Left forelimb (tissue), 1 donor: Measurements from ENCODE around the gene DNAH7.
A peak's percentile ranks its signal among the peaks of the same experiment; 100 is the strongest.
"Not testable (repeated sequence)": the region's sequence is repeated elsewhere in the genome, so short reads cannot be mapped to it uniquely, and the experiment has no call there.

Source experiments
- DNase-seq: peaks from one replicate; pipeline ENCODE4 v3.0.0-alpha.2; 2018; ENCODE audit warnings: low spot score

Gene DNAH7

DNA sequence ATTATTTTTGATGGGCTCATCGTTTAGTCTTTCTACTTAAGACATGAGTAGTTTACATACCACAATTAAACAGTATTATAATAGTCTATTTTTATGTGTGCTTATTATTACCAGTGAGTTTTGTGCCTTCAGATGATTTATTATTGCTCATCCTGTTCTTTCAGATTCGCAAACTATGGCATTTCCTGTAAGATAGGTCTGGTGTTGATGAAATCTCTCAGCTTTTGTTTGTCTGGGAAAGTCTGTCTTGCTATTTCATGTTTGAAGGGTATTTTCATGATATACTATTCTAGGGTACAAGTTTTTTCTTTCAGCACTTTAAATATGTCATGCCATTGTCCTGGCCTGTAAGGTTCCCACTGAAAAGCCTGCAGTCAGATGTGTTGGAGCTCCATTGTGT, 101.3 kb downstream of the DNAH7 start:
- no peak for DNase-seq

- no peak for DNase-seq
Observed at GRCh38 chr2:195961873-195962272, 106.8 kb downstream of the DNAH7 start.

GRCh38 chr2:195959341-195959740, 109.3 kb downstream of the DNAH7 start:
- DNase-seq = no peak

- no peak for DNase-seq
Observed at GRCh38 chr2:195956725-195957124, 111.9 kb downstream of the DNAH7 start.

- DNase-seq = no peak
Observed at GRCh38 chr2:195945056-195945455, 123.6 kb downstream of the DNAH7 start.

DNA sequence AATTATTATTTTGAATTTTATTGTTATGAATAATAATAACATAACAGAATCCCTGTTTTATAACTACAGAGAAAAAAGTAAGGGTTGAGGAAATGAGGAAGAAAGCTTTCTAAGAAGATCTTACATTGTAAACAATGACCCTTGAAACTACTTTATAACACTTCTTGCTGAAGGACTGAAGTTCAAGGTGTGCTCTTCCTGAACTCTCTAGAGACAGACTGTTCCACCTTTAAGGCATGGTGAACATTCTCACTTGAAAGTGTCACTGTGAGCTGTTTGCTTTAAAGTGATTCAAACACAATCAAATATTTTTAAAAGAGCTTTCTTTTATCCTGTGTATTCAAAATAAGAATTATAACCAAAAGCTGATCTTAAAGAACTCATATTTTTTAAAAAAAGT, 131.5 kb downstream of the DNAH7 start:
- no peak for DNase-seq

DNA sequence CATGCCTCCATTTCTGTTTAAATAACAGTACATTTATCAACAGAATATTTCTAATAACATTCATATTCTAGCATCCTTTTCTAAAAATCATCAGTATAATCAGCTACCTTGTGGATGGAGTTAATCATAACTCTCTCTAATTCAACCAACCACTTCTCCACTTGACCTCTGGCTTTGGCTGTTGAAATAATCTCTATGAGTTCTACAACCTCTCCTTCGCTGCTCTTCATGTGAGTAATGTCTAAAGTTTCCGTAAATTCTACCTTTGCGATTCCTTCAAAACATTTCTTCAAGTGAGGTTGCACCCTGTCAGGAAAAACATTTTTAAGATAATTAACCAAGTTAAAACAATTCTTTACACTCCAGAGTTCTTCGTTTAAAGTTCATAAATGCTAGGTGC, 134.2 kb downstream of the DNAH7 start:
- DNase-seq = no peak

DNA sequence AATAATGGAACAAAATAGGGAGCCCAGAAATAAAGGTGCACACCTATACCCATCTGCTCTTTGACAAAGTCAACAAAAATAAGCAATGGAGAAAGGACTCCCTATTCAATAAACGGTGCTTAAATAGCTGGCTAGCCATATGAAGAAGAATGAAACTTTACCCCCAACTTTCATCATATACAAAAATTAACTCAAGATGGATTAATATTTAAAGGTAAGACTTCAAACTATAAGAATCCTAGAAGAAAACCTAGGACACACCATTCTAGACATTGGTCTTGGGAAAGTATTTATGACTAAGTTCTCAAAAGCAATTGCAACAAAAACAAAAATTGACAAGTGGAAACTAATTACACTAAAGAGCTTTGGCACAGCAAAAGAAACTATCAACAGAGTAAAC, 139.1 kb downstream of the DNAH7 start:
- DNase-seq = no peak

GRCh38 chr2:195925120-195925519, 143.5 kb downstream of the DNAH7 start:
- DNase-seq = no peak

DNA sequence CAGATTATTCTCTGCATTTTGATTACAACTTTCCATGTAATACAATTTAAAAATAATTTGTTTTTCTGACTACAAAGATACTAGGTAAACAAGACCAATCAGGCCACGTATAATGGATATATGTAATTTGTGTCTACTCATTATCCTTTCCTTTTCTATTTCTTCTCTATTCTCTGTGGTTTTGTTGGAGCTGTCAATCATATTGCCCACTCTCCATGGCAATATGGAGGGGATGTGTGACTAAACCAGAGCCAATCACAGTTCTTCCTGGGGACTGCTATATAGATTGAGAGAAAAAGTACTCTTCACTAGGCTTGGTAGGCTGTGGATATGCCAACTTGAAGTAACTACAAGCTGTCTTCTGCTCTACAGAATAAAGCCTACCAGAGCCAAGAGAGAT, 144.7 kb downstream of the DNAH7 start:
- DNase-seq = no peak

GRCh38 chr2:195917021-195917600, 151.5 kb downstream of the DNAH7 start:
- not testable (repeated sequence) for DNase-seq

DNA sequence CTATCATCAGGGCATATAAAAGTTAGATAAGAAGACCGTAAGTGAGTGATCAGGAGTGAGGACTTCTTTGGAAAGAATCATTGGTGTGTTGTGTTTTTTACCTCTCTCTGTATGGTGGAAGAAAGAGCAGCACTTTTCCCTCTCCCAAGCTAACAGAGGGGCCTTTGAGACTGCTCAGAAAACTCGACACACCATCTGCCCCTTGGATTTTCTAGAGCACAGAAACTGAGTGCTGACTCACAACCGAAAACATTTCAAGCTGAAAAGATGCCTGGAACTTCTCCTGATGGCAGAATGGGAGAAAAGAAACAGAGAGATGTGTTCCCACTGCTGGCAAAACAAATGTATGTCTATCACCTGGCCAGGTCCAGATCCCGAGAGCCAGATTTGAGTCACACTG, 156.6 kb downstream of the DNAH7 start:
- DNase-seq = no peak

GRCh38 chr2:195910570-195910969, 158.1 kb downstream of the DNAH7 start:
- DNase-seq = no peak

- DNase-seq = no peak
Observed at GRCh38 chr2:195909926-195910325, 158.7 kb downstream of the DNAH7 start.

- DNase-seq = no peak
Observed at GRCh38 chr2:195907474-195907873, 161.2 kb downstream of the DNAH7 start.

- DNase-seq = no peak
Observed at GRCh38 chr2:195903956-195904355, 164.7 kb downstream of the DNAH7 start.

GRCh38 chr2:195902857-195903256, 165.8 kb downstream of the DNAH7 start:
- DNase-seq = no peak

- no peak for DNase-seq
Observed at GRCh38 chr2:195899226-195899625, 169.4 kb downstream of the DNAH7 start.

GRCh38 chr2:195898505-195899191, 170.0 kb downstream of the DNAH7 start:
- peak; percentile 87 for DNase-seq

DNA sequence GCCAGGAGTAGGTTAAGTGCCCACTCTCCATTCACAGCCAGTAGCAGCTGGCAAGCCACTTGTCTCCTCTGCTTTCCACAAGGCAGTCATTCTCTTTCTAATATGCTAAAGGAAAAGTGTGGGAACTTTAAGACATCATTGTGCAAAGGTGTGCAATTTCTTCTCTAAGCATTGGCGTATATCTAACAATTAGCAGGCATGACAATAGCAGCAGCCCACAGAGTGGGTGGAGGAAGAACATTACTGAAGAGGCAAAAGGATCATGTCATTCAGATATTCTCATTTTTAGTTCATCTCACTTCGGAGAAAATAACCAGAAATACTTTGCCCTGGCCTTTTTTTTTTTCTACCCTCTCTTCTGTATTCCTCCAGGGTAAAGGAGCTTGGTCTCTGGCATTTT, 177.6 kb downstream of the DNAH7 start:
- no peak for DNase-seq

GRCh38 chr2:195879153-195879552, 189.5 kb downstream of the DNAH7 start:
- no peak for DNase-seq

- DNase-seq = no peak
Observed at GRCh38 chr2:195871326-195871725, 197.3 kb downstream of the DNAH7 start.

GRCh38 chr2:195864316-195864715, 204.3 kb downstream of the DNAH7 start:
- DNase-seq = no peak

DNA sequence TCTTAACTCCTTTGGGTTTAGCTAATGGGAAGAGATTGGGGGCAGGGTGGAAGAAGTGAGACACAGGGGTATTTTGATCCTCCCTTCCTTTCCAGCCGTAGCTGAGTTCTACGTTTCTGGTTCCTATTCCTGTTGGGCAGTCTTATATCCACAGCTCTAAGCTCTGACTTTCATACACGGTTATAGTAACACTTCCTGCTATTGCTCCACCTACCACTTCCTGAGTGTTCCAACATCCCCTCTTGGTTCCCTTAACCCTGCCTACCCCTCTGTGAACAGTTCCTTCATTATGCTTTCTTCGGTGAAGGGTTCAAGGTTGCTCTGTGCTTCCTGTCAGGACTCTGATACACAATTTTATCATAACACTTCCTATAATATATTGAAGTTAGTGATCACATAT, 205.1 kb downstream of the DNAH7 start:
- DNase-seq = no peak
